ENCODE measurements around the gene MRS2. TPM values are rescaled to one million over a fixed set of nuclear protein-coding genes. Genes with fewer than 3 reads are reported as not detected.
A peak's percentile ranks its signal among the peaks of the same experiment; 100 is the strongest.
"Not testable (repeated sequence)": the region's sequence is repeated elsewhere in the genome, so short reads cannot be mapped to it uniquely, and the experiment has no call there.

Gene MRS2
- polyA plus RNA-seq, 6 donors from 2014 or later, result 17.3 to 31.6 (median 19.3) TPM

GRCh38 chr6:24378473-24379097 lies 24.2 kb upstream of the MRS2 start:
- Mint-ChIP-seq H3K27ac (peak overlapping the region in 1 of 6 donors; percentile 39), H3K4me3 (no peak overlapping the region), H3K9me3 (peaks cover 0 to 8% (median 4%) of the 10 kb centered on the region in 7 donors), H3K36me3 (no peaks in the 10 kb centered on the region), H3K4me1 (peaks cover 2 to 6% (median 3%) of the 10 kb centered on the region in 3 donors), H3K27me3 (peaks cover 11 to 45% (median 22%) of the 10 kb centered on the region in 3 donors)
- DNase-seq (no peak), ATAC-seq (ENCODE audit: low read depth in 2 of 2) (no peak)

DNA sequence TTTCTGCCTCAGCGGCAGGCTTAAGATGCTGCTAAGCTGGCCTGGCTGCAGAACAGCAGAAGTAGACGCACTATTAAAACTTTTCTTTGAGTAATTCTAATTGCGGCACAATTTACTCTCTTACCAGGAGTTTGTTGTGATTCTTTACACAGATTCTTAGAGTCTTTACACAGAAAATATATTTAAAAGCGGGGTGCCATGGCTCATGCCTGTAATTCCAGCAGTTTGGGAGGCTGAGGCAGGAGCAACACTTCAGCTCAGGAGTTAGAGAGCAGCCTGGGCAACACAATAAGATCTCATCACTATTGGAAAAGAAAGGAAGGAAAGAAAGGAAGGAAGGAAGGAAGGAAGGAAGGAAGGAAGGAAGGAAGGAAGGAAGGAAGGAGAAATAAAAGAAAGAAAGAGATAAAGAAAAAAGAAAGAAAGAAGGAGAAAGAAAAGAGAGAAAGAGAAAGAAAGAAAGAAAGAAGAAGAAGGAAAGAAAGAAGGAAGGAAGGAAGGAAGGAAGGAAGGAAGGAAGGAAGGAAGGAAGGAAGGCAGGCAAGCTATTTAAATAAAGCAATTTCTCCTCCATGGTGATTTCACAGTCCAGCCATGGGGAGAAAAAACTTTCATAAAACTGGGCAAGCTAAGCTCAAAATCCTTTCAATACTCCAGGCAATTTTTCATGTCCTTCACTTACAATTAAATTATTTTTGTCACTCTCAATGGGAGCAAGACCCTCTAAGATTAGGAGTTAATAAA lies 21.1 kb upstream of the MRS2 start:
- H3K4me1 Mint-ChIP-seq, result peaks cover 2 to 6% (median 3%) of the 10 kb centered on the region in 3 donors
- H3K9me3 Mint-ChIP-seq, result peaks cover 0 to 14% (median 4%) of the 10 kb centered on the region in 7 donors
- no peak for DNase-seq
- H3K36me3 Mint-ChIP-seq, result peaks cover 0 to 3% of the 10 kb centered on the region in 2 donors
- ATAC-seq (ENCODE audit: low read depth in 2 of 2), result no peak
- no peak overlapping the region for H3K4me3 Mint-ChIP-seq
- H3K27ac Mint-ChIP-seq, result peak overlapping the region in 2 of 6 donors; percentile 23 to 30
- H3K27me3 Mint-ChIP-seq, result peaks cover 13 to 31% (median 26%) of the 10 kb centered on the region in 3 donors

- peaks cover 2 to 6% (median 3%) of the 10 kb centered on the region in 3 donors for H3K4me1 Mint-ChIP-seq
- H3K4me3 Mint-ChIP-seq, result no peak overlapping the region
- no peak overlapping the region for H3K27ac Mint-ChIP-seq
- no peak for ATAC-seq (ENCODE audit: low read depth in 2 of 2)
- peaks cover 13 to 34% (median 26%) of the 10 kb centered on the region in 3 donors for H3K27me3 Mint-ChIP-seq
- no peak for DNase-seq
- peaks cover 0 to 14% (median 4%) of the 10 kb centered on the region in 7 donors for H3K9me3 Mint-ChIP-seq
- H3K36me3 Mint-ChIP-seq, result peaks cover 0 to 3% of the 10 kb centered on the region in 2 donors
Measured at GRCh38 chr6:24382220-24382540, 20.6 kb upstream of the MRS2 start.

- H3K4me3 Mint-ChIP-seq; DNase-seq; H3K4me1 Mint-ChIP-seq; ATAC-seq (ENCODE audit: low read depth in 2 of 2); H3K36me3 Mint-ChIP-seq: not testable (repeated sequence)
- Mint-ChIP-seq H3K27ac (peak overlapping the region in 1 of 6 donors; percentile 63), H3K9me3 (peaks cover 0 to 14% (median 4%) of the 10 kb centered on the region in 7 donors), H3K27me3 (peaks cover 17 to 39% (median 32%) of the 10 kb centered on the region in 3 donors)
Measured at GRCh38 chr6:24382891-24383494, 19.7 kb upstream of the MRS2 start.

- not testable (repeated sequence) for ATAC-seq (ENCODE audit: low read depth in 2 of 2); H3K9me3 Mint-ChIP-seq; H3K4me3 Mint-ChIP-seq; H3K36me3 Mint-ChIP-seq; DNase-seq; H3K27ac Mint-ChIP-seq; H3K4me1 Mint-ChIP-seq
- H3K27me3 Mint-ChIP-seq, result peaks cover 19 to 34% (median 31%) of the 10 kb centered on the region in 3 donors
Measured at GRCh38 chr6:24384369-24385130, 18.2 kb upstream of the MRS2 start.

GRCh38 chr6:24385536-24386269 lies 17.0 kb upstream of the MRS2 start:
- DNase-seq (no peak), ATAC-seq (ENCODE audit: low read depth in 2 of 2) (no peak)
- Mint-ChIP-seq H3K4me1 (peaks cover 2 to 6% (median 3%) of the 10 kb centered on the region in 3 donors), H3K4me3 (no peak overlapping the region), H3K9me3 (peaks cover 0 to 8% (median 0%) of the 10 kb centered on the region in 7 donors), H3K27me3 (peaks cover 19 to 34% (median 30%) of the 10 kb centered on the region in 3 donors), H3K27ac (no peak overlapping the region), H3K36me3 (peaks cover 0 to 7% of the 10 kb centered on the region in 2 donors)

DNA sequence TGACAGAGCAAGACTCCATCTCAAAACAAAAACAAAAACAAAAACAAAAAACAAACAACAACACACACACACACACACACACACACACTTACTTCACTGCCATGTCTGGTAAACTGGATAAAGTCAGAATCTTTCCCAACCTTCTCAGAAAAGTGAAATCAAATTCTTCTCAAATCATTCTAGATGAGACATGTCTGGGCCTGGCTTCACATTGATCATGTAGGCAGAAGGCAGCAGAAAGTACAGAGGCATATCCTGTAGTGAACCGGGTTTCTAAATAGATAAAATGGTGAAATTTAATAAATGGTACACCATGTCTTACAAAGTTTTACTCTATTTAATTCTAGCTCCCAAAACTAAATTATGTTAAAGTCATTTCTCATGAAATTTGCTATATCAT lies 14.9 kb upstream of the MRS2 start:
- DNase-seq (no peak), ATAC-seq (ENCODE audit: low read depth in 2 of 2) (no peak)
- peaks cover 18 to 34% (median 25%) of the 10 kb centered on the region in 3 donors for H3K27me3 Mint-ChIP-seq
- H3K27ac Mint-ChIP-seq, result no peak overlapping the region
- peaks cover 0 to 7% of the 10 kb centered on the region in 2 donors for H3K36me3 Mint-ChIP-seq
- no peaks in the 10 kb centered on the region for H3K4me1 Mint-ChIP-seq
- no peak overlapping the region for H3K4me3 Mint-ChIP-seq
- peaks cover 0 to 8% (median 0%) of the 10 kb centered on the region in 7 donors for H3K9me3 Mint-ChIP-seq

- peaks cover 2 to 4% of the 10 kb centered on the region in 2 donors for H3K36me3 Mint-ChIP-seq
- H3K9me3 Mint-ChIP-seq, result peaks cover 0 to 6% (median 1%) of the 10 kb centered on the region in 7 donors
- H3K4me3 Mint-ChIP-seq, result no peak overlapping the region
- DNase-seq, result no peak
- H3K27ac Mint-ChIP-seq, result no peak overlapping the region
- peaks cover 24 to 44% (median 30%) of the 10 kb centered on the region in 3 donors for H3K27me3 Mint-ChIP-seq
- H3K4me1 Mint-ChIP-seq, result no peaks in the 10 kb centered on the region
- ATAC-seq (ENCODE audit: low read depth in 2 of 2), result no peak
Measured at GRCh38 chr6:24391208-24391607, 11.5 kb upstream of the MRS2 start.

- no peak for ATAC-seq (ENCODE audit: low read depth in 2 of 2)
- Mint-ChIP-seq H3K4me1 (no peaks in the 10 kb centered on the region), H3K4me3 (no peak overlapping the region), H3K9me3 (peaks cover 5 to 13% (median 6%) of the 10 kb centered on the region in 7 donors), H3K27ac (no peak overlapping the region), H3K36me3 (peaks cover 7 to 8% of the 10 kb centered on the region in 2 donors), H3K27me3 (peaks cover 28 to 44% (median 37%) of the 10 kb centered on the region in 3 donors)
- no peak for DNase-seq
Measured at GRCh38 chr6:24391756-24392405, 10.9 kb upstream of the MRS2 start.

DNA sequence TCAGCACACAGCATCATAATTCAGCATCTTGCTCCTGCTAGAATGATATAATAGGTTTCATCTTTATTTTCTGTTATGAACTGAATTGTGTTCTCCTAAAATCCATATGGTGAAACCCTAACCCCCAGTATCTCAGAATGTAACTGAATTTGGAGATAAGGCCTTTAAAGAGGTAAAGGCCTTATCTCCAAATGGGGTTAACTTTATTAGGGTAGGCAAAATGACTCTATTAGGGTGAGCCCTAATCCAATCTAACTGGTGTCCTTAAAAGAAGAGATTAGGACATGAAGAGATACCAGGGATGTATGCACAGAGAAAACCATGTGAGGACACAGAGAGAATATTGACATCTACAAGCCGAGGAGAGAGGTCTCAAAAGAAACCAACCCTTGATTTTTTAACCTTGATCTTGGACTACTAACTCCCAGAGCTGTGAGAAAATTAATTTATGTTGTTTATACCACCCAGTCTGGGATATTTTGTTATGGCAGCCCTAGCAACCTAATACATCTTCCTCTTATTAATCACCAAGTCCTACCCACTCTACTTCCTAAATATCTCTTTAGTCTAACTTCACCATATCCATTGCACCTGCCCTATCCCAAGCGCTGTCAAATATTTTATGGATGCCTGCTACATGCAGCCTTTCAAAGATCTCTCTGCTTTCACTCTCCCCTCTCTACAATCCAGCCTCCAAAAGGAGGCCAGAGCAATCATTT lies 8.5 kb upstream of the MRS2 start:
- DNase-seq (no peak), ATAC-seq (ENCODE audit: low read depth in 2 of 2) (no peak)
- H3K36me3 Mint-ChIP-seq, result peaks cover 7 to 8% of the 10 kb centered on the region in 2 donors
- peaks cover 5 to 18% (median 9%) of the 10 kb centered on the region in 7 donors for H3K9me3 Mint-ChIP-seq
- peaks cover 40 to 59% (median 48%) of the 10 kb centered on the region in 3 donors for H3K27me3 Mint-ChIP-seq
- no peaks in the 10 kb centered on the region for H3K4me1 Mint-ChIP-seq
- H3K27ac Mint-ChIP-seq, result no peak overlapping the region
- no peak overlapping the region for H3K4me3 Mint-ChIP-seq

DNA sequence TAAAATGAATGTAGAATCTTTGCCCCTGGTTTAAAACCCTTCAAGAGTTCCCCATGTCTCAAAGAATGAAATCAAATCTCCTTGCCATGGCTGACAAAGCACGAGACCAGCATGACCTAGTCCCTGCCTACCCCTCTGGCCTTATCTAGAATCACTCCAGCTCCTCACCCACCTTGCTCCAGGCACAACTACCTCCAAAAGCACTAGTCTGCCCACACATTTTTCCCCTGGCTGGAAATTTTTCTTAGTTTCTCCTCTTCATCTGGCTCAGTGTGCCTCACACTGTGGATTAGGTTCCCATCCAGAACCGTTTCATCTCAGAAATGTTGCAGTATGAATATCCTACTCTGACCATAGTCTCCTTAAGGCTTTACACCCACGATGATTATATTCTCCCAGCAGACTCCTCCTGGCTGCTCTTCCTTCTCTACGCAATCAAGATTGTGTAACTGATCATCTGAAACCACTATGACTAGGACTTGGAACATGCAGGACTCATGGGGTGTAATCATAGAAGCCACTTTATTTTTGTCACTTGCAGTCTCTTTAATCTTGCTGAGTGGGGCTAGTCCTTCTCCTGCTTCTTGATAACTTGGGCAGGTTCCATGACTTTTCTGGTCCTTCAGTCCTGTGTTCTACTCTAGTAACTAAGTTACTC lies 7.8 kb upstream of the MRS2 start:
- Mint-ChIP-seq H3K27ac (no peak overlapping the region), H3K9me3 (peaks cover 5 to 18% (median 9%) of the 10 kb centered on the region in 7 donors), H3K4me3 (no peak overlapping the region), H3K36me3 (peaks cover 7 to 8% of the 10 kb centered on the region in 2 donors), H3K27me3 (peaks cover 47 to 65% (median 55%) of the 10 kb centered on the region in 3 donors), H3K4me1 (no peaks in the 10 kb centered on the region)
- DNase-seq (no peak), ATAC-seq (ENCODE audit: low read depth in 2 of 2) (no peak)
